SK-N-SH (cell line): Measurements from ENCODE around the gene SUN2. TPM values are rescaled to one million over a fixed set of nuclear protein-coding genes. Genes with fewer than 3 reads are reported as not detected.

Experiments
- CTCF ChIA-PET: fragments of 300-600, 350-600 bp; formaldehyde crosslinking; extraction: SDS; loops from one replicate; lab custom pipeline; 2021; lab: Yijun Ruan, JAX
- POLR2A ChIA-PET: fragments of 350-600 bp; sonication (Branson Sonifier 250); formaldehyde crosslinking; extraction: SDS; loops from one replicate; lab custom pipeline; 2020; ENCODE audit warnings: antibody characterized with exemption, inconsistent platforms; lab: Yijun Ruan, JAX
- DNase-seq: peaks from one replicate; pipeline ENCODE4 v3.0.0; 2012
- H2AFZ ChIP-seq: fragments of 200-600 bp; sonication (generic); 2 replicates; pipeline ENCODE4 v1.8.1; 2016; ENCODE audit warnings: antibody characterized with exemption, mild to moderate bottlenecking, low read depth
- H3F3A ChIP-seq: fragments of 200-600 bp; sonication (generic); replicated peaks from 2 replicates; pipeline ENCODE3; 2016; ENCODE audit warnings: antibody characterized with exemption, mild to moderate bottlenecking; ENCODE audit not compliant: insufficient read depth
- H3K27ac ChIP-seq, 2 experiments: fragments of 200-500 bp in 1 of 2; fragments of 200-600 bp in 1 of 2; sonication (Bioruptor generic) in 1 of 2; sonication (generic), shearing (Covaris generic) in 1 of 2; 2 replicates each; pipeline versions ENCODE4 v1.5.1 to v1.6.1; 2014 to 2016; ENCODE audit warnings: low read depth in 2 of 2, inconsistent platforms in 1 of 2, low read length in 1 of 2, mild to moderate bottlenecking in 1 of 2, mixed read lengths in 1 of 2
- H3K27me3 ChIP-seq: fragments of 200-600 bp; sonication (generic), shearing (Covaris generic); 2 replicates; pipeline ENCODE4 v1.6.1; 2016; ENCODE audit warnings: mixed run types; ENCODE audit not compliant: insufficient read depth
- H3K36me3 ChIP-seq, 2 experiments: fragments of 200-500 bp in 1 of 2; fragments of 200-600 bp in 1 of 2; sonication (Bioruptor generic) in 1 of 2; sonication (generic) in 1 of 2; replicated peaks in 1 of 2; 2 replicates each; pipeline versions ENCODE3 to v1.5.1; 2014 to 2016; ENCODE audit warnings: low read length in 1 of 2, mild to moderate bottlenecking in 1 of 2; ENCODE audit not compliant: insufficient read depth in 2 of 2, control insufficient read depth in 1 of 2
- H3K4me1 ChIP-seq, 2 experiments: fragments of 200-500 bp in 1 of 2; fragments of 200-600 bp in 1 of 2; sonication (Bioruptor generic) in 1 of 2; sonication (generic), shearing (Covaris generic) in 1 of 2; 2 replicates each; pipeline versions ENCODE4 v1.5.1 to v1.6.1; 2014 to 2016; ENCODE audit warnings: low read depth in 1 of 2, low read length in 1 of 2, mixed run types in 1 of 2; ENCODE audit not compliant: insufficient read depth in 2 of 2, control insufficient read depth in 1 of 2
- H3K4me2 ChIP-seq: fragments of 200-600 bp; sonication (generic), shearing (Covaris generic); 2 replicates; pipeline ENCODE4 v1.6.1; 2017; ENCODE audit warnings: mixed run types
- H3K4me3 ChIP-seq, 2 experiments: fragments of 200-500 bp in 1 of 2; fragments of 200-600 bp in 1 of 2; sonication (Bioruptor generic) in 1 of 2; sonication (generic), shearing (Covaris generic) in 1 of 2; 2 replicates each; pipeline versions ENCODE4 v1.5.1 to v1.8.1; 2014 to 2016; ENCODE audit warnings: low read depth in 2 of 2, inconsistent platforms in 1 of 2, low read length in 1 of 2, mild to moderate bottlenecking in 1 of 2, mixed read lengths in 1 of 2, moderate library complexity in 1 of 2
- H3K79me2 ChIP-seq: fragments of 200-600 bp; sonication (generic); 2 replicates; pipeline ENCODE4 v1.8.1; 2017; ENCODE audit warnings: mild to moderate bottlenecking; ENCODE audit not compliant: insufficient read depth
- H3K9ac ChIP-seq: fragments of 200-600 bp; sonication (generic); 2 replicates; pipeline ENCODE4 v1.6.1; 2017; ENCODE audit warnings: mixed run types
- H3K9me2 ChIP-seq: fragments of 200-600 bp; sonication (generic); 2 replicates; pipeline ENCODE4 v1.6.1; 2017; ENCODE audit warnings: mixed run types
- H3K9me3 ChIP-seq: fragments of 200-600 bp; sonication (generic); 2 replicates; pipeline ENCODE4 v1.6.1; 2017; ENCODE audit warnings: mixed run types, mild to moderate bottlenecking, moderate library complexity
- H4K20me1 ChIP-seq: fragments of 200-600 bp; sonication (generic); 2 replicates; pipeline ENCODE4 v1.6.1; 2017; ENCODE audit warnings: mild to moderate bottlenecking, mixed run types; ENCODE audit not compliant: insufficient read depth
- CHD2 ChIP-seq: fragments of 150-350 bp; IDR thresholded peaks from 2 replicates; pipeline ENCODE4 v1.6.1; 2018; ENCODE audit warnings: low read length; ENCODE audit not compliant: partially characterized antibody
- EZH2phosphoT487 ChIP-seq: fragments of 200-600 bp; sonication (generic); IDR thresholded peaks from 2 replicates; pipeline ENCODE4 v1.6.1; 2017; ENCODE audit warnings: low read depth, mixed run types, mild to moderate bottlenecking, antibody characterized with exemption, moderate library complexity, borderline replicate concordance
- FOSL2 ChIP-seq: IDR thresholded peaks from 2 replicates; pipeline ENCODE4 v1.4.0; 2012; ENCODE audit warnings: low read depth, mild to moderate bottlenecking, moderate library complexity, borderline replicate concordance
- FOXJ3 ChIP-seq: sonication (generic); formaldehyde crosslinking; IDR thresholded peaks from 2 replicates; pipeline ENCODE4 v1.5.1; 2020; ENCODE audit warnings: mild to moderate bottlenecking, missing genetic modification reagents
- JUND ChIP-seq: IDR thresholded peaks from 2 replicates; pipeline ENCODE4 v1.4.0; 2012
- MXI1 ChIP-seq: IDR thresholded peaks from 2 replicates; pipeline ENCODE4 v1.6.1; 2012; ENCODE audit warnings: mild to moderate bottlenecking, low read depth, low read length, improper control_type of control experiment
- NRF1 ChIP-seq: IDR thresholded peaks from 2 replicates; pipeline ENCODE4 v1.6.1; 2012; ENCODE audit warnings: low read depth, mild to moderate bottlenecking, low read length
- POLR2AphosphoS5 ChIP-seq: IDR thresholded peaks from 2 replicates; pipeline ENCODE4 v1.6.1; 2012; ENCODE audit warnings: low read depth, low read length
- RAD21 ChIP-seq: IDR thresholded peaks from 2 replicates; pipeline ENCODE4 v1.6.1; 2012; ENCODE audit warnings: mild to moderate bottlenecking, low read length
- RCOR1 ChIP-seq: fragments of 150-350 bp; IDR thresholded peaks from 2 replicates; pipeline ENCODE4 v1.6.1; 2017; ENCODE audit warnings: antibody characterized with exemption, low read length
- RXRA ChIP-seq: IDR thresholded peaks from 2 replicates; pipeline ENCODE4 v1.4.0; 2012; ENCODE audit warnings: low read depth, mild to moderate bottlenecking, borderline replicate concordance
- SIN3A ChIP-seq: IDR thresholded peaks from 2 replicates; pipeline ENCODE4 v1.6.1; 2012; ENCODE audit warnings: low read depth, mild to moderate bottlenecking, low read length, moderate library complexity, borderline replicate concordance
- TAF1 ChIP-seq: IDR thresholded peaks from 2 replicates; pipeline ENCODE4 v1.6.1; 2012; ENCODE audit warnings: low read depth, mild to moderate bottlenecking, low read length, moderate library complexity, borderline replicate concordance
- TEAD4 ChIP-seq: IDR thresholded peaks from 2 replicates; pipeline ENCODE4 v1.4.0; 2012; ENCODE audit warnings: mild to moderate bottlenecking, borderline replicate concordance; ENCODE audit not compliant: insufficient read depth
- YY1 ChIP-seq: IDR thresholded peaks from 2 replicates; pipeline ENCODE4 v1.4.0; 2012; ENCODE audit warnings: low read depth, mild to moderate bottlenecking
- WGBS: methylation state at CpG from one replicate; pipeline ENCODE4 v1.1.6; 2017; ENCODE audit warnings: low lambda C conversion rate; 5-methylcytosine and 5-hydroxymethylcytosine counted together
- polyA plus RNA-seq, 3 experiments: library from polyadenylated mRNA; depleted of rRNA; stranded (reverse); fragments of >200 nt; gene quantifications; 2 replicates each; pipeline ENCODE4 v1.2.3, GENCODE V29; 2012
- TF ChIP-seq, protein P1 (sequence below): IDR thresholded peaks from 2 replicates; pipeline ENCODE4 v1.4.0; 2012; ENCODE audit warnings: low read depth, borderline replicate concordance
- TF ChIP-seq, protein P2 (sequence below): fragments of 150-350 bp; IDR thresholded peaks from 2 replicates; pipeline ENCODE4 v1.6.1; 2017; ENCODE audit warnings: antibody characterized with exemption, low read length, low read depth, borderline replicate concordance
- TF ChIP-seq, protein P3 (sequence below): IDR thresholded peaks from 2 replicates; pipeline ENCODE4; 2012
- TF ChIP-seq, protein P4 (sequence below): fragments of 200-600 bp; sonication (generic); IDR thresholded peaks from 2 replicates; pipeline ENCODE4 v1.6.1; 2017; ENCODE audit warnings: antibody characterized with exemption, mild to moderate bottlenecking, moderate library complexity
- TF ChIP-seq, protein P5 (sequence below): IDR thresholded peaks from 2 replicates; pipeline ENCODE4 v1.6.1; 2012; ENCODE audit warnings: mild to moderate bottlenecking, low read depth, low read length, moderate library complexity

Gene SUN2
- polyA plus RNA-seq, 1 of the 3 experiments (the other 2 are of a cell fraction) = 10.2 TPM

DNA sequence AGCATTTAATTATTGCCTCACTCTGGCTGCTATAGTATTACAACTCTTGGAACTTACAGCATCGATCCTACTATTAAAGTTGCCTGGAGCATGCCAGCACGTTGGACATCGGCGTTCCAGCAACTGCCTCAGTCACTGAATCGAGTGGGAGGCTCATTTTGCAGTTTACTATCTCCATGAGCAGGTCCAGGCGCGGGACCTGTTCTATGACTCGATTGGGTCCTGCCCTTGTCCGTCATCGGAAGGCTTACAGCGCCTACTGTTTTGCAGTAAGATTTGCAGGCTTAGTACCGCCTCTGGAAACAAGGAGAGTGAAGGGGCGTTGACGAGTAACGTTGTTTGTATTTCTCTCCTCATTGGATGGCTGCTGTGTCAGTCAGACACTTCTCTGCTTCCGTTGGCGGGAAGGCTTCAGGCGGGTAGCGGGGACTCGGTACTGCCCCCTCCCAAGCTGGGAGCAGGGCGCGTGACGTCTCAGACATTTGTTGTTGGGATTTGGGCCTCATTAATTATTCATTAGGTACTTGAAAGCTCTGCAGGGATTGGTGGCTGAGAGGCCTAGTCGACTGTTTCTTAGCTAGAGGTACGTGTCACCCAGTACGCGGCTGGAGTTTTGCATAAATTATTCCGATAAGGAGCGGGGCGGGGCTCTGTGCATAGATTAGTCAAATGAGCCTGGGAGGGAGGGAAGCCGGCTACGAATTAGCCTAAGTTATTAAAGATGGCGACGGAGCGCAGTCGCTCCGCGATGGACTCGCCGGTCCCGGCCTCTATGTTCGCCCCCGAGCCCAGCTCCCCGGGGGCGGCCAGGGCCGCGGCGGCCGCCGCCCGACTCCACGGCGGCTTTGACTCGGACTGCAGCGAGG is 50.3 kb downstream of the SUN2 start, which contains the start of gene GTPBP1 (continued):
- TF ChIP-seq FOXJ3 = no peak
- TF ChIP-seq MXI1 = peak; percentile 55; the same call in 1 of the 2 replicates
- 0 out of 2 replicates have a peak, but pooled peaks have one; percentile 19 for TF ChIP-seq POLR2AphosphoS5

DNA sequence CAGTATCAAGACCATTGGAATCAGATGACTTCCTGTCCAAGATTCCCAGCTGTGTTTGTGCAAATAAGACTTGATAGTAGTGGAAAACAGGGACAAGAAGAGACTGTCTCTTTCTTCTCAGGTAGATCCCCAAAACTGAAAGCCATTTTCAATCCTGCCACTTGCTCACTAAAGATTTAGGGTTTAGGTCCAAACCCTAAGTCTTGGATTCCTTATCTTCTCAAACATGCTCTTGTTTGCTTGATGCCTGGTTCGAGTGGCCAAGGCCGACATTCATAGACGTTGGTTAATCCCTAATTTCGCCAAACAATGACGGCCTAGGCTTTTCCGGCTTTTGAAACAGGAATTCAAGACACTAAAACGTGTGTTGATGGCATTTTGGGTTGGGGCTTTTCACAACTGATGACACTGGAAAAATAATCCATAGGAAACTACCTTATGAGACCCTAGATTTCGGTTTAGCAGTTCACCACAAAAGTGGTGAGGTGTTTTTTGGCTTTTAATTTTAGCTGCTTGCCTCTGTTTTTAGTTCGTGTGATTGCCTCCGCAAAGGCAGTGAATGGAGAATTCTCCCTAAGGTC is 51.1 kb downstream of the SUN2 start:
- Histone ChIP-seq H3K4me2 (peak overlapping the region; percentile 74; the same call in 1 of the 2 replicates), H3K36me3 (no peaks in the 10 kb centered on the region), H3K4me3 (peak overlapping the region; percentile 36 to 51), H3K9ac (peak overlapping the region; percentile 14; the same call in 1 of the 2 replicates), H3K9me2 (no peaks in the 10 kb centered on the region), H2AFZ (peak overlapping the region; percentile 74), H3K9me3 (no peaks in the 10 kb centered on the region), H4K20me1 (peaks cover 17% of the 10 kb centered on the region; the same call in 1 of the 2 replicates), H3K79me2 (peaks cover 42% of the 10 kb centered on the region), H3F3A (no peaks in the 10 kb centered on the region), H3K27ac (peak overlapping the region; percentile 52 to 79), H3K4me1 (peaks cover 0 to 8% of the 10 kb centered on the region in 2 experiments; a peak in 2 of 4 replicates), H3K27me3 (no peaks in the 10 kb centered on the region)
- 27% methylated on average over 10 of the region's 10 CpGs for WGBS
- TF ChIP-seq JUND = no peak
- TF ChIP-seq, protein P1, sequence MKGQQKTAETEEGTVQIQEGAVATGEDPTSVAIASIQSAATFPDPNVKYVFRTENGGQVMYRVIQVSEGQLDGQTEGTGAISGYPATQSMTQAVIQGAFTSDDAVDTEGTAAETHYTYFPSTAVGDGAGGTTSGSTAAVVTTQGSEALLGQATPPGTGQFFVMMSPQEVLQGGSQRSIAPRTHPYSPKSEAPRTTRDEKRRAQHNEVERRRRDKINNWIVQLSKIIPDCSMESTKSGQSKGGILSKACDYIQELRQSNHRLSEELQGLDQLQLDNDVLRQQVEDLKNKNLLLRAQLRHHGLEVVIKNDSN = no peak
- no peak for TF ChIP-seq NRF1
- no peak for TF ChIP-seq RCOR1
- no peak for TF ChIP-seq EZH2phosphoT487
- TF ChIP-seq TEAD4 = no peak
- no peak for TF ChIP-seq SIN3A
- no peak for TF ChIP-seq FOSL2
- TF ChIP-seq YY1 = no peak
- TF ChIP-seq RXRA = no peak
- TF ChIP-seq, protein P2, sequence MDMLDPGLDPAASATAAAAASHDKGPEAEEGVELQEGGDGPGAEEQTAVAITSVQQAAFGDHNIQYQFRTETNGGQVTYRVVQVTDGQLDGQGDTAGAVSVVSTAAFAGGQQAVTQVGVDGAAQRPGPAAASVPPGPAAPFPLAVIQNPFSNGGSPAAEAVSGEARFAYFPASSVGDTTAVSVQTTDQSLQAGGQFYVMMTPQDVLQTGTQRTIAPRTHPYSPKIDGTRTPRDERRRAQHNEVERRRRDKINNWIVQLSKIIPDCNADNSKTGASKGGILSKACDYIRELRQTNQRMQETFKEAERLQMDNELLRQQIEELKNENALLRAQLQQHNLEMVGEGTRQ = no peak
- TF ChIP-seq, protein P3, sequence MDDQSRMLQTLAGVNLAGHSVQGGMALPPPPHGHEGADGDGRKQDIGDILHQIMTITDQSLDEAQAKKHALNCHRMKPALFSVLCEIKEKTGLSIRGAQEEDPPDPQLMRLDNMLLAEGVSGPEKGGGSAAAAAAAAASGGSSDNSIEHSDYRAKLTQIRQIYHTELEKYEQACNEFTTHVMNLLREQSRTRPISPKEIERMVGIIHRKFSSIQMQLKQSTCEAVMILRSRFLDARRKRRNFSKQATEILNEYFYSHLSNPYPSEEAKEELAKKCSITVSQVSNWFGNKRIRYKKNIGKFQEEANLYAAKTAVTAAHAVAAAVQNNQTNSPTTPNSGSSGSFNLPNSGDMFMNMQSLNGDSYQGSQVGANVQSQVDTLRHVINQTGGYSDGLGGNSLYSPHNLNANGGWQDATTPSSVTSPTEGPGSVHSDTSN = no peak
- no peak for TF ChIP-seq TAF1
- TF ChIP-seq MXI1 = no peak
- TF ChIP-seq, protein P4, sequence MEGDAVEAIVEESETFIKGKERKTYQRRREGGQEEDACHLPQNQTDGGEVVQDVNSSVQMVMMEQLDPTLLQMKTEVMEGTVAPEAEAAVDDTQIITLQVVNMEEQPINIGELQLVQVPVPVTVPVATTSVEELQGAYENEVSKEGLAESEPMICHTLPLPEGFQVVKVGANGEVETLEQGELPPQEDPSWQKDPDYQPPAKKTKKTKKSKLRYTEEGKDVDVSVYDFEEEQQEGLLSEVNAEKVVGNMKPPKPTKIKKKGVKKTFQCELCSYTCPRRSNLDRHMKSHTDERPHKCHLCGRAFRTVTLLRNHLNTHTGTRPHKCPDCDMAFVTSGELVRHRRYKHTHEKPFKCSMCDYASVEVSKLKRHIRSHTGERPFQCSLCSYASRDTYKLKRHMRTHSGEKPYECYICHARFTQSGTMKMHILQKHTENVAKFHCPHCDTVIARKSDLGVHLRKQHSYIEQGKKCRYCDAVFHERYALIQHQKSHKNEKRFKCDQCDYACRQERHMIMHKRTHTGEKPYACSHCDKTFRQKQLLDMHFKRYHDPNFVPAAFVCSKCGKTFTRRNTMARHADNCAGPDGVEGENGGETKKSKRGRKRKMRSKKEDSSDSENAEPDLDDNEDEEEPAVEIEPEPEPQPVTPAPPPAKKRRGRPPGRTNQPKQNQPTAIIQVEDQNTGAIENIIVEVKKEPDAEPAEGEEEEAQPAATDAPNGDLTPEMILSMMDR = no peak
- TF ChIP-seq RAD21 = no peak
- TF ChIP-seq, protein P5, sequence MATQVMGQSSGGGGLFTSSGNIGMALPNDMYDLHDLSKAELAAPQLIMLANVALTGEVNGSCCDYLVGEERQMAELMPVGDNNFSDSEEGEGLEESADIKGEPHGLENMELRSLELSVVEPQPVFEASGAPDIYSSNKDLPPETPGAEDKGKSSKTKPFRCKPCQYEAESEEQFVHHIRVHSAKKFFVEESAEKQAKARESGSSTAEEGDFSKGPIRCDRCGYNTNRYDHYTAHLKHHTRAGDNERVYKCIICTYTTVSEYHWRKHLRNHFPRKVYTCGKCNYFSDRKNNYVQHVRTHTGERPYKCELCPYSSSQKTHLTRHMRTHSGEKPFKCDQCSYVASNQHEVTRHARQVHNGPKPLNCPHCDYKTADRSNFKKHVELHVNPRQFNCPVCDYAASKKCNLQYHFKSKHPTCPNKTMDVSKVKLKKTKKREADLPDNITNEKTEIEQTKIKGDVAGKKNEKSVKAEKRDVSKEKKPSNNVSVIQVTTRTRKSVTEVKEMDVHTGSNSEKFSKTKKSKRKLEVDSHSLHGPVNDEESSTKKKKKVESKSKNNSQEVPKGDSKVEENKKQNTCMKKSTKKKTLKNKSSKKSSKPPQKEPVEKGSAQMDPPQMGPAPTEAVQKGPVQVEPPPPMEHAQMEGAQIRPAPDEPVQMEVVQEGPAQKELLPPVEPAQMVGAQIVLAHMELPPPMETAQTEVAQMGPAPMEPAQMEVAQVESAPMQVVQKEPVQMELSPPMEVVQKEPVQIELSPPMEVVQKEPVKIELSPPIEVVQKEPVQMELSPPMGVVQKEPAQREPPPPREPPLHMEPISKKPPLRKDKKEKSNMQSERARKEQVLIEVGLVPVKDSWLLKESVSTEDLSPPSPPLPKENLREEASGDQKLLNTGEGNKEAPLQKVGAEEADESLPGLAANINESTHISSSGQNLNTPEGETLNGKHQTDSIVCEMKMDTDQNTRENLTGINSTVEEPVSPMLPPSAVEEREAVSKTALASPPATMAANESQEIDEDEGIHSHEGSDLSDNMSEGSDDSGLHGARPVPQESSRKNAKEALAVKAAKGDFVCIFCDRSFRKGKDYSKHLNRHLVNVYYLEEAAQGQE = no peak
- TF ChIP-seq CHD2 = no peak
- ChIA-PET POLR2A (no interaction called here), CTCF (no interaction called here)
- no peak for DNase-seq
